ENCODE results near the gene PPP1R12A.

DNA sequence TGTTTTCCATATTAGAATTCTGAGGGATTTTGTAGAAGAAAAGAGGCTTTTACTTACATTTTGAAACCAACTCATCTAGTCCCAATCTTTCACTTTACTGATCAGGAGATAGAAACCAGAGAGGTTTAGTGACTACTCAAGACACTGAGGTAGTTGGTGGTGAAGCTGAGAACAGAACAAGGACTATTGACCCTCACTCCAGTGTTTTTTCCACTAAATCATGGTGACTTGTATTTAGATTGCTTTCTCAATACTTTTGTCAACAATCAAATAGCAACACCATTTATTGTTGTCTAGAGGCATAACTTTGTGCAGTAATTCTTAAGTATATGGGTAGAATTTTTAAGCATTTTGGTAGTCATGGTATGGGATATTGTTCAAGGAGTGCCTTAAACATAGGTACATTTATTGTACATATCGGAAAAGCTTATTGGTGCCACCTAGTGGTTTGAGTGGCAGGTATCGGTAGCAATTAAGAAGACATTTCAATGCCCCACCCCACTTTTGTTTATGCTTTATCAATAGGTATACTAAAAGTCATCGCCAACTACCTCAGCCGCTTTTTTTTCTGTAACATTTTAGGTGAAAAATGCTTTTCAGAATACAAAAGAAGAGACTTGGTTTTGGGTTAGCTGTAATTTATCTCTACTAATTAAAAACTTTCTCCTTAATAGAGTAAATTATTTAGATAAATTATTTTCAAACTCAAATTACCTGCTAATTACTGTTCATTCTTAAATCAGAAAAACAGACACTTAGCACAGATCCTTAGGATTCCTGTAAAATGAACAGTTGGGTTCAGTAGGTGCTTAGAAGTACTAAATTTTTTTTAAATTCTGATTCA, 196.8 kb downstream of the PPP1R12A start:
- TF ChIP-seq, protein P1, sequence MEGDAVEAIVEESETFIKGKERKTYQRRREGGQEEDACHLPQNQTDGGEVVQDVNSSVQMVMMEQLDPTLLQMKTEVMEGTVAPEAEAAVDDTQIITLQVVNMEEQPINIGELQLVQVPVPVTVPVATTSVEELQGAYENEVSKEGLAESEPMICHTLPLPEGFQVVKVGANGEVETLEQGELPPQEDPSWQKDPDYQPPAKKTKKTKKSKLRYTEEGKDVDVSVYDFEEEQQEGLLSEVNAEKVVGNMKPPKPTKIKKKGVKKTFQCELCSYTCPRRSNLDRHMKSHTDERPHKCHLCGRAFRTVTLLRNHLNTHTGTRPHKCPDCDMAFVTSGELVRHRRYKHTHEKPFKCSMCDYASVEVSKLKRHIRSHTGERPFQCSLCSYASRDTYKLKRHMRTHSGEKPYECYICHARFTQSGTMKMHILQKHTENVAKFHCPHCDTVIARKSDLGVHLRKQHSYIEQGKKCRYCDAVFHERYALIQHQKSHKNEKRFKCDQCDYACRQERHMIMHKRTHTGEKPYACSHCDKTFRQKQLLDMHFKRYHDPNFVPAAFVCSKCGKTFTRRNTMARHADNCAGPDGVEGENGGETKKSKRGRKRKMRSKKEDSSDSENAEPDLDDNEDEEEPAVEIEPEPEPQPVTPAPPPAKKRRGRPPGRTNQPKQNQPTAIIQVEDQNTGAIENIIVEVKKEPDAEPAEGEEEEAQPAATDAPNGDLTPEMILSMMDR (IDR thresholded peaks at IDR 0.05), result peak; percentile 46 to 73 (median 64)
- no peak for TF ChIP-seq POLR2A (IDR thresholded peaks at IDR 0.05)
